Activated CD8-positive, alpha-beta memory T cell treated with anti-CD3 and anti-CD28 coated beads, Interleukin-2, amount 50 U/mL, for 24 hours (primary cell): ENCODE data around the gene ANXA2.

ENCODE experiments used
- DNase-seq: peaks from one replicate; pipeline ENCODE4 v3.0.0-alpha.2; 2020; ENCODE audit errors: extremely low read depth

The ANXA2 gene

GRCh38 chr15:60299452-60300047, 98.2 kb downstream of the ANXA2 start:
- DNase-seq = no peak
